HFFc6 (cell line): ENCODE data around the gene PRR4. TPM values are rescaled to one million over a fixed set of nuclear protein-coding genes. Genes with fewer than 3 reads are reported as not detected.

Experiments used
- DNase-seq: peaks from one replicate; pipeline ENCODE4 v3.0.0-alpha.2; 2018
- H3K27ac Mint-ChIP-seq: 2 replicates; pipeline ENCODE4 v1.8.0; 2020; ENCODE audit warnings: mild to moderate bottlenecking, mixed read lengths
- H3K27me3 Mint-ChIP-seq: 2 replicates; pipeline ENCODE4 v1.8.0; 2021; ENCODE audit warnings: mild to moderate bottlenecking, moderate library complexity, mixed read lengths; ENCODE audit not compliant: insufficient read depth
- H3K36me3 Mint-ChIP-seq: 2 replicates; pipeline ENCODE4 v1.8.0; 2021; ENCODE audit warnings: low read depth, mixed read lengths
- H3K4me1 Mint-ChIP-seq: 2 replicates; pipeline ENCODE4 v1.8.0; 2020; ENCODE audit warnings: low read depth, mixed read lengths
- H3K4me3 Mint-ChIP-seq: 2 replicates; pipeline ENCODE4 v1.8.0; 2020; ENCODE audit warnings: mild to moderate bottlenecking, moderate library complexity, mixed read lengths
- H3K9me3 Mint-ChIP-seq: 2 replicates; pipeline ENCODE4 v1.8.0; 2020; ENCODE audit warnings: mild to moderate bottlenecking, mixed read lengths
- long read RNA-seq: library from polyadenylated mRNA; unstranded; transcript quantifications from one replicate; pipeline ENCODE4 v2.0.0, GENCODE V29; 2019
- total RNA-seq, 6 experiments: library from RNA; stranded (reverse); fragmentation: NEBNext Ultra II Directional; extraction: Animal tissue kit (Norgen Biotek cat#: 25700); gene quantifications; 2 replicates in 1 of 6; 3 replicates in 5 of 6; pipeline ENCODE4 v1.2.3, GENCODE V29; 2021
- TF ChIP-seq, protein P1 (sequence below): fragments of 200-600 bp; sonication (generic); IDR thresholded peaks from 2 replicates; pipeline ENCODE4 v1.5.0; 2021; ENCODE audit warnings: antibody characterized with exemption, mild to moderate bottlenecking

Gene PRR4, protein sequence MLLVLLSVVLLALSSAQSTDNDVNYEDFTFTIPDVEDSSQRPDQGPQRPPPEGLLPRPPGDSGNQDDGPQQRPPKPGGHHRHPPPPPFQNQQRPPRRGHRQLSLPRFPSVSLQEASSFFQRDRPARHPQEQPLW
- 1 to 10 TPM in 5 of 6 experiments, not detected in 1; 1.0 to 1.3 (median 1.2) TPM for total RNA-seq
- long read RNA-seq = 0 reads

DNA sequence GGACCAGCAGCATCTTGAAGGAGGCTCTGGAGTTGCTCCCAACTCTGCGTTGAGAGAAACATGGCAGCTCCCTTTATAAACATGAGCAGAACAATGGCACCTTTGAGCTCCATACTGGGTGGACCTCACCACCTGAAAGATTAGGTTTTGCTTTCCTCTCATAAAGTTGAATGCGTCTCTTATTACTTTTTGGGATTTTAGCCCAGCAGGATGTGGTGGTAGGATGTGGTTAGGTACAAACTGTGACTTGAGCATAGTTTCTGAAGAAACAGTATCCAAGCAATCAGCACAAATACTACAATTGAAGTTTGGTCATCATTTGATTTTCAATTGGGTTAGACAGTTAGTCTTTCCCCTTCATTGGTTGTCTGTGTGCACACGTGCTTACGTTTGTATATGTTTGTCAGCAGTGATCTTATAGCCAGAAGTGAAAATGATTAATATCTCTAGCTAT, at the start of gene PRR4:
Gene PRR4 (minus strand): TSS at position 51 of the 454 bp plus-strand sequence. CDS start 38 bp downstream, at position 13.
- H3K27me3 Mint-ChIP-seq = no peaks in the 10 kb centered on the region
- no peak within 1 kb of the TSS for H3K27ac Mint-ChIP-seq

DNA sequence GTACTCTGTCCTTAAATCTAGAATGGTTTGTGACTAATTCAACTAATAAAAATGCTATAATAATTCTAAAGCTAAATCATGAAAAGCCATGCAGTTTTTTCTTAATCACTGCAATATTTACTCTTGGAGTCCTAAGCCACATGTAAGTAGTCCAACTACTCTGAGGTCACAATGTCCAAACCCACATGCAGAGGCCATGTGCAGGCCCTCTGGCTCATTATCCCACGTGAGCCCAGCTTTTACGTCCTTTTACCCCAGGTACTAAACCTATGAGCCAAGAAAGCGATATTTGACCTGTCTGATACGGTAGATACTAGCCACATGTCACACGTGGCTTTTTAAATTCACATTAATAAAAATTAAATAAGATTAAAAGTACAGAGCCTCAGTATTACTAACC, 47.6 kb upstream of the PRR4 start:
- no peaks in the 10 kb centered on the region for H3K9me3 Mint-ChIP-seq
- H3K27ac Mint-ChIP-seq = no peak overlapping the region

More for the DNA sequence above, at the start of gene PRR4:
- Mint-ChIP-seq H3K4me1 (no peaks in the 10 kb centered on the region), H3K9me3 (no peaks in the 10 kb centered on the region), H3K36me3 (peaks cover 9% of the 10 kb centered on the region; the same call in 1 of the 2 replicates), H3K4me3 (no peak within 1 kb of the TSS)
- DNase-seq = no peak
- TF ChIP-seq, protein P1, sequence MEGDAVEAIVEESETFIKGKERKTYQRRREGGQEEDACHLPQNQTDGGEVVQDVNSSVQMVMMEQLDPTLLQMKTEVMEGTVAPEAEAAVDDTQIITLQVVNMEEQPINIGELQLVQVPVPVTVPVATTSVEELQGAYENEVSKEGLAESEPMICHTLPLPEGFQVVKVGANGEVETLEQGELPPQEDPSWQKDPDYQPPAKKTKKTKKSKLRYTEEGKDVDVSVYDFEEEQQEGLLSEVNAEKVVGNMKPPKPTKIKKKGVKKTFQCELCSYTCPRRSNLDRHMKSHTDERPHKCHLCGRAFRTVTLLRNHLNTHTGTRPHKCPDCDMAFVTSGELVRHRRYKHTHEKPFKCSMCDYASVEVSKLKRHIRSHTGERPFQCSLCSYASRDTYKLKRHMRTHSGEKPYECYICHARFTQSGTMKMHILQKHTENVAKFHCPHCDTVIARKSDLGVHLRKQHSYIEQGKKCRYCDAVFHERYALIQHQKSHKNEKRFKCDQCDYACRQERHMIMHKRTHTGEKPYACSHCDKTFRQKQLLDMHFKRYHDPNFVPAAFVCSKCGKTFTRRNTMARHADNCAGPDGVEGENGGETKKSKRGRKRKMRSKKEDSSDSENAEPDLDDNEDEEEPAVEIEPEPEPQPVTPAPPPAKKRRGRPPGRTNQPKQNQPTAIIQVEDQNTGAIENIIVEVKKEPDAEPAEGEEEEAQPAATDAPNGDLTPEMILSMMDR = no peak

DNA sequence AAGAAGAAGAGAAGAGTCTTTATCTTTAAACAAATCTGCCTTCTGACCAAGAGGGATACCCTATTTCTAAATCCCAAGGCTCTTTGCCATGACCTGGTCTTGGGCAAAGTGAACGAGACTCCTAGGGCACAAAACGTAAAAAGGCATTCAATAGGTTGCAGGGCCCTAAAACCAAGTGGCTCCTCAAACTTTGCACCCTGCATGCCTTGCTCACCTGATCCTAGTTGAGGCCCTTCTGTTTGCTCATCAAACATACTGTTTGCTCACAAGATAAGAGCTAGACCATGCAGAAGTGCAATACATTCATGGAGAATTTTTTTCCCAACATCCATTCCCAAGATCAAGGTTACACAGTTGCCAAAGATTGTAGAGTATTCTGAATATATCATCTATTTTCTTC, 42.7 kb upstream of the PRR4 start:
- Mint-ChIP-seq H3K27ac (no peak overlapping the region), H3K36me3 (no peaks in the 10 kb centered on the region), H3K9me3 (no peaks in the 10 kb centered on the region), H3K4me1 (no peaks in the 10 kb centered on the region), H3K4me3 (no peak overlapping the region), H3K27me3 (no peaks in the 10 kb centered on the region; the same call in 1 of the 2 replicates)
- TF ChIP-seq, protein P1 = no peak
- no peak for DNase-seq

More for the DNA sequence above, 47.6 kb upstream of the PRR4 start:
- H3K4me3 Mint-ChIP-seq = no peak overlapping the region
- TF ChIP-seq, protein P1 = no peak
- no peak for DNase-seq
- no peaks in the 10 kb centered on the region; the same call in 1 of the 2 replicates for H3K27me3 Mint-ChIP-seq
- H3K36me3 Mint-ChIP-seq = no peaks in the 10 kb centered on the region
- H3K4me1 Mint-ChIP-seq = no peaks in the 10 kb centered on the region

DNA sequence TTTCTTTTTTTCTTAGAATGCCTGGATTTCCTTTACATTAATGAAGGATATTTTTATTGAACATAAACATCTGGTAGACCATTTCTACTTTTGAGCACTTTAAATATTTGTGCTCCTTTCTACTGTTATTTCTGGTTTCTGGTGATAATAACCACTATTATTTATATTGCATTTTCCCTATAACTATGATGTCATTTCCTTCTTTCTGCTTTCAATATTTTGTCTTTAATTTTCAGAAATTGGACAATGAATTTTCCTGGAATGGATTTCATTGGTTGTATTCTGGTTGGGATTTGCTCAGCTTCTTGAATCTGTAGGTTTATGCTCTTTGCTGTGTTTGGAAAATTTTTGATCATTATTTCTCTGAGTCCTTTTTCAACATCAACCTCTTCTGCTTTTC, 40.0 kb upstream of the PRR4 start:
- Mint-ChIP-seq H3K4me3 (no peak overlapping the region), H3K4me1 (no peaks in the 10 kb centered on the region), H3K9me3 (no peaks in the 10 kb centered on the region)

DNA sequence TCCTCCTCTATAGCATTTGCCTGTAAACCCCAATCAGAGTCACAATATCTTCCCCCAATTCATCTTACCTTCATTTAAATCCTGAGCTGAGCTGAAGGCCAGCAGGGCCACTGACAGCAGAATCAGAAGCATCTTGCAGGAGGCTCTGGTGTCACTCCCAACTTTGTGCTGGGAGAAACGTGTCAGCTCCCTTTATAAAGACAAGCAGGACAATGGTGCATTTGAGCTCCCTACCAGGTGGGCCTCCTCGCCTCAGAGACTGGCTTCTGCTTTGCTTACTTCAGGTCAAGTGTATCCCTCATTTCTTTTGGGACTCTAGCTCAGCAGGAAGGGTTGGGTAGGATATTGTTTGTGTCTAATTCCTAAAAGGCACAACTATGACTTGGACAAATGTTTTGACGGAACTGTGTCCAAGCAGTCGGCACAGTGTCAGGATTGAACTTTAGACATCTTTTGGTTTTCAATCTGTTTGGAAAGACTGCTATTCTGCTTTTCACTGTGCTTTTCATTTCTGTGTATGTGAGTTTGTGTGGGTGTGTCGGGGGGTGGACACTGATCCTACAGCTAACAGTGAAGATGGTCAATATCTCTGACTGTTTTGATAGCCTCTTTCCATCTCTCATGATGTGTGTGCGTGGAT, 34.9 kb upstream of the PRR4 start, which contains the start of gene PRH1:
Gene PRH1 (minus strand): TSS at position 170 of the 640 bp plus-strand sequence. CDS start 38 bp downstream, at position 132.
- TF ChIP-seq, protein P1 = no peak
- DNase-seq = no peak
- H3K27ac Mint-ChIP-seq = no peak within 1 kb of the TSS
- no peak within 1 kb of the TSS for H3K4me3 Mint-ChIP-seq
- no peaks in the 10 kb centered on the region; the same call in 1 of the 2 replicates for H3K27me3 Mint-ChIP-seq
- no peaks in the 10 kb centered on the region for H3K36me3 Mint-ChIP-seq
- no peaks in the 10 kb centered on the region for H3K4me1 Mint-ChIP-seq
- no peaks in the 10 kb centered on the region for H3K9me3 Mint-ChIP-seq

More for the DNA sequence above, 40.0 kb upstream of the PRR4 start:
- DNase-seq = no peak
- TF ChIP-seq, protein P1 = no peak
- no peaks in the 10 kb centered on the region; the same call in 1 of the 2 replicates for H3K27me3 Mint-ChIP-seq
- no peak overlapping the region for H3K27ac Mint-ChIP-seq
- H3K36me3 Mint-ChIP-seq = no peaks in the 10 kb centered on the region
